Forelimb muscle (tissue), 1 donor: ENCODE data around the gene TULP3. TPM values are rescaled to one million over a fixed set of nuclear protein-coding genes. Genes with fewer than 3 reads are reported as not detected.

Experiments used
- DNase-seq: peaks from one replicate; pipeline ENCODE4 v3.0.0-alpha.2; 2013; ENCODE audit warnings: low read depth
- polyA plus RNA-seq: library from polyadenylated mRNA; unstranded; fragments of 120-200 nt; gene quantifications from one replicate; pipeline ENCODE4 v1.2.1, GENCODE V29; 2013; ENCODE audit not compliant: insufficient read length

TULP3 gene
- polyA plus RNA-seq, 1 donor = 24.1 TPM

DNA sequence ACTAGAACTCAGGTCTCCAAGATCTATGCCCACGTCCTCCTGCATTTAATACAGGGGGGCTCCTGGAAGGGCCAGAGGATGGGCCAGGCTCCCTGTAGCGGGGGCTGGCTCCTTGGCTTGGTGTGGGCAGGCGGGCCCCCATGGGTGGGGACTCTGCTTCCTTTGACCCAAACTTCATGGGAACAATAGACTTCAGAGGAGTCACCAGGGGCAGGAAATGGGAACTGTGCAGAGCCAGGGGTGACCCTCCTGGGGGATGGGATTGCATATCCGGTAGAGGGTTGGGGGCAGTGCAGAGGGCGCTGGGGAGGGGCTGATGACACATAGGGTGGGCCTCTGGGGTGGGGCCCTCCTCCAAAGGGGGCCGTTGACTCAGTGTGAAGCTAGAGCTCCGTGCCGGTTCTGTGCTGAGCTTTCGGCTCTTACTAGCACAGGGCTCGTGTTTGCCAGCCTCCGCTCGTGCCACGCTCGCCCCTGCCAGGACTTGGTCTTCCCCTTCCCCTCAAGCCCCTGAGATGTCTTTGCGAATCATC is 73.1 kb downstream of the TULP3 start:
- no peak for DNase-seq

DNA sequence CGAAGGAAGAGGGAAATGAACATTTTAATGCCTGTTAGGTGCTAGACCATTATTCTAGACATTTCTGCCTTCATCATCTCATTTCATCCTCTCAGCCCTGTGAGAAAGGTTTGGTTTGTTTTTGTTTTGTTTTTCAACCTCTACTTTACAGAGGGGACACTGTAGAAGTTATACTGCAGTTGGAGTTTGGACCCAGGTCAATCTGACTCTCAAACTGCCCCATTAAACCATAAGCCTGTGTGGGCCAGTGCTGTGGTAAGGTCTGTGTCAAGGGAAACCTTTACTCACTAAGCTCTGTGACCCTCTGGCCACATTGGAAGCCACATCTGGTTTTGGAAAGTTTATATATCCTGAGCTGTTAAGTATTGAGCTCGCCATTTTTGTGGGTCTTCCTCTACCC is 77.0 kb downstream of the TULP3 start:
- DNase-seq = no peak

DNA sequence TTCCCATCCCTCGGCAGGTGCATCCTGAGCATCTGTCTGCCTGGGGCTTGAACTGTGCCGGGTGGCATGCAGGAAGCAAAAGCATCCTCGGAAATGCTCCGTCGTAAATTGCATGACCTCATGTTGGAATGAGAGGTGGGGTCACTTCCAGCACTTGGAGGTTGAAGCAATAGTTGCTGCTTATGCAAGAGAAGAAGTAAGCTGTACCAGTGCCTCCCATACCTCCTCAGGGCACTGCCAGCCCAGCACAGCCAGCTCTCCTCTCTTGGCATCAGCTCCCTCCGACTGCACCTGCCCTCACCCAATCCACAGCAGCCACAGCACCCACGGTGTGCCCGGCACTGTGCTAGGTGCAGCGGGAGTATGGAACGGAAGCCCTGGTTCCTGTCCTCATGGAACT is 80.1 kb downstream of the TULP3 start:
- no peak for DNase-seq

DNA sequence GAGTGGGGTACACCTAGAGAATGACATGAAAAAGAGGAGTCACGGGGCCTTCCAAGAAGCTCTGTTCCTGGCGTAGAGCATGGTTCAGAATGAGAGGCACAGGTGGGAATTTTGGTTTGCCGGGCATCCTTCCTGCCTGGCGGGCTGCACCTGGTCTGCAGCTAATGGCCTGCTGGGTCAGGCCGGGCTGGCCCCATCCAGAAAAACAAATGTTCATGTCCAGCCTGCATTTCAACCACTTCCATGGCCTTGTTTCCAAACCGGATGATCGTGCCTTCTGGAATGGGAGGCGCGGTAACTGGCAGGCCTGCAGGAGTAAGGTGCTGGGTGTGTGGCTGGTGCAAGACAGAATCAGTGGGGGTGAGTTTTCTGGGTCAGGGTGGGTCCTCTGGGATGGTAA is 82.9 kb downstream of the TULP3 start:
- no peak for DNase-seq

DNA sequence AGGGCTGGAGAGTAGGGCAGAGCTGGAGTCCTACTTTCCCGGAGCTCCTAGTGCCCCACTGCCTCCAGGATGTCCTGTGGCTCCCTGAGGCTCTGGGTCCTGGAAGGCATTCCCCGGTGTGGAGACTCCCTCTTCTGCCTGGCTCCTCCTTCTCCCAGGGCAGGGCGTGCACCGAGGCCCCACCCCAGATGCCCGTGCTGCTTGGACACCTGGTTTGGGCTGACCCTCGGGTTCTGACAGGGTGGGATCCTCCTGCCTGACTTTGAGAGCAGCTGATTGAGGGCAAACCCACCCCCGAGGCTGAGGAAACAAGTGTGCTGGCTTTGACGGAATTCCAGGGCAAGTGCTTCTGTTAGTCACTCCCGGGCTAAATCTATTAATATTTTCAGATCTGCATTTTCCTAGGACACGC is 83.9 kb downstream of the TULP3 start:
- no peak for DNase-seq

DNA sequence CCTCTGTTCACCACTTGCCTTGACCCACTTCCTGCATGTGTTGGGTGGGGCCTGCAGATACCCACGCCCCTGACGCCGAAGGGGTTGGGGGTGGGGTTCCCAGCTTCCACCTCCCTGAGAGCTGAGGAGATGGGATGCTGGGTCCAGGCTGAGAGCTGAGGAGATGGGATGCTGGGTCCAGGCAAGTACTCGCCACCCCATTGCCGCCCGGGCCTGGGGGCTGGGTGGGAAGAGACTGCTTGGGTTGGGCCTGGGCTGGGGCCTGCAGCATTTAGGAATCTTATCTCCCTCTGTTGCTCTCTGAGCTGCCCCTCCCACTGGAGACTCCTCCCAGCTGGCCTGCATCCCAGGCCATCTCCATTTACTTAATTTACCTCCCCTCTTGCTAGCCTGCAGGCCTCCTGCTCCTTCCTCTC is 85.9 kb downstream of the TULP3 start:
- no peak for DNase-seq

DNA sequence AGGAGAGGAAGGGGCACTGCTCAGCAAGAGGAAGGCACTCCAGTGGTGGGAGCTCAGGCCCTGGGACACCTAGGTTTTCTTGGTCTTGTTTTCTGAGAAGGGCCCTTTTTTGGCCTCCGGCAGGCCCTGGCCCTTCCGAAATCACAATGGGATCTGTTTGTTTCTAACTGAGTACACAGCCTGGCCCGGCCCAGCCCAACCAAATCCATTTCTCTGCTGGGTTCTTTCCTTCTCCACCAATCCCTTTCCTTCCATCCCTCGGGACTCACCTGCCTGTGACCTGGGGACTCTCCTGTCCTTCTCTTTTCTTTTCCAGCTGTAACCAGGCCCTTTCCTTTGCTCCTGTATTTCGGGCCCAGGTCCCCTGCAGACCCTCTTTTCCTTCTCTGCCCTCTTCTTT is 87.1 kb downstream of the TULP3 start:
- DNase-seq = no peak

DNA sequence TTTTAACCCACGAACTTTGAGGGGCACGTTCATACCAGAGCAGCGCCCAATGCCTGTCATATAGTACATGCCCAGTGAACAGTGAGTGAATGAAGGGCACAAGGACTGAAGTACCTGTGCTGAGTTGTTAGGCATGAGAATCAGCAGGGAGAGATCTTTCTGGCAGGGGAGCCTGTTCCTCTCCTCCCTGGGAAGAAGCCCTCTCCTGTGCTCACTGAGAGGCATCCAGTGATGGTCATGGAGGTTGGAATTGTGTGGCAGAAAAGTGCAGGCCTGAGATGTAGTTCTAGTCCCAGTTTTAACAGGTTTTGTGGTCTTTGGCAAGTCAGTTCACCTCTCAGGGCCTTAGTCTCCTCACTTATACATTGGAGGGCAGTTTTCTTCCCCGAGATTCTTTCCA is 89.1 kb downstream of the TULP3 start:
- no peak for DNase-seq

DNA sequence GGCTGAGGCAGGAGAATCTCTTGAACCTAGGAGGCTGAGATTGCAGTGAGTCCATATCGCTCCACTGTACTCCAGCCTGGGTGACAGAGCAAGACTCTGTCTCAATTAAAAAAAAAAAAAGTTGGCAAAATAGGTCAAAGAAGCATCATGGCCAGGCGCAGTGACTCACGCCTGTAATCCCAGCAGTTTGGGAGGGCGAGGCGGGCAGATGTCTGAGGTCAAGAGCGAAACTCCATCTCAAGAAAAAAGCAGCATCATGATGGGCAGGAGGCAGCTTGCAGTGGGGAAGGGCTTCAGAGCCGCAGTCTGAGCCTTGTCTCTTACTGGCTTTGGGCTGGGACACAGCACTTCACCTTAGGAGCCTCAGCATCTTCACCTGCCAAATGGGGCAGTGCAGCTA is 89.9 kb downstream of the TULP3 start:
- no peak for DNase-seq

DNA sequence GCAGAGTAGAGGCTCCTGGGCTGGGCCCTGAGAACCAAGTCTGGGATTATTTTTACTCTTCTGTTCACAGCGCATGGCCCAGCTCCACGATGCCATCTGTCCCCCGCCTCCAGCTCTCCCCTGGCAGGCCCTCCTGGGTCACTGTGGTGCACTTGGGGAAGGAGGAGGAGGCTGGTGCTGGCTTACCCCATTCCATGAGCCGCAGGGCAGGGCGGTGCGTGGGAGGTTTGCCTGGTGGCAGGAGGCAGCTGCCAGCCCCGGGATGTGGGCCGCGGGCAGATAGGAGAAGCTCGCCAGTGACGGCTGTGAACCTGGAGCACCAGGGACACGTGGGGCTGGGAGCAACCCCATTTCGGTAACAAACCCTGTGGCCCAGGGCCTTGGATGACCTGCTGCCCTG is 91.7 kb downstream of the TULP3 start:
- DNase-seq = no peak

DNA sequence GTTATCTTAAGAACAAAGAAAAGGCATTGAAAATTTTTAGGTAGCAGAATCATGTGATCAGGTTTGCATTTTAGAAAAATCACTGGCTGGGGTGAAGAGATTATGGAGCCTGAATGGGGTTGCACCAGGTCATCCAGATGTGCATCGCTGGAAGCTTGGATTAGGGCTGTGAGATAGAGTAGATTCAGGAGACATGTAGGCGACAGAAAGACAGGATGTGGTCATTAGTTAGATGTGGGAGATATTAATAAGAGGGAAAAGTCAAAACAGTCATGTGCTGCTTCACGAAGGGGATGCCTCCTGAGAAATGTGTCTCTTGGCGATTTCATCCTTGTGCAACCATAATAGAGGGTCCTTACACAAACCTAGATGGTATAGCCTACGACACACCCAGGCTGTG is 93.6 kb downstream of the TULP3 start:
- DNase-seq = no peak

DNA sequence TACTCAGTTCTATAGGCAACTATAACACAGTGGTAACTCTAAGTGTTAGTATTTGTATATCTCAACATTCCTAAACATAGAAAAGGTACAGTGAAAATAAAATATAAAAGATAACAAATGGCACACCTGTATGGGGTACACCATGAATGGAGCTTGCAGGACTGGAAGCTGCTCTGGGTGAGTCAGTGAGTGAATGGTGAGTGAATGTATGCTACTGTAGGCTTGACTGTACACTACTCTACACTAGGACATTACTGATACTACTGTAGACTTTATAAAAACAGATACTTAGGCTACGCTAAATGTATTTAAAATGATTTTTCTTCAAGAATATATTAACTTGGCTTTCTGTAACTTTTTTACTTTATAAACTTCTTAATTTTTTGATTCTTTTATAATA is 94.0 kb downstream of the TULP3 start:
- DNase-seq = no peak

DNA sequence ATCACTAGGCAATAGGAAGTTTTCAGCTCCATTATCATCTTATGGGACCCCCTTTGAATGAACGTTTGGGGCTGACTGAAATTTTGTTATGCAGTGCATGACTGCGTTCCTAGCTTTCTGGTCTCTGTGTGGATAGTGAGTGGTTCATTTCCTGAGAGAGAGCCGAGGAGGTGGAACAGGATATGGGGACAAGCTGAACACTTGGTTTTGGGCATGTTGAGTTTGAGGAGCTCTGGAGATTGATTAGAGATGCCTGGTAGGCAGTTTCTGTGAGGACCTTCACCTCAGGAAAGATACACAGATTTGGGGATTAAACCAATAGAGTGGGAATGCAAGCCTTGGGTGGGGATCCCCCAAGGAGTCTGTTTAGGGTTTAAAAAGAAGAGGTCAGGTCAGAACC is 96.2 kb downstream of the TULP3 start:
- no peak for DNase-seq

DNA sequence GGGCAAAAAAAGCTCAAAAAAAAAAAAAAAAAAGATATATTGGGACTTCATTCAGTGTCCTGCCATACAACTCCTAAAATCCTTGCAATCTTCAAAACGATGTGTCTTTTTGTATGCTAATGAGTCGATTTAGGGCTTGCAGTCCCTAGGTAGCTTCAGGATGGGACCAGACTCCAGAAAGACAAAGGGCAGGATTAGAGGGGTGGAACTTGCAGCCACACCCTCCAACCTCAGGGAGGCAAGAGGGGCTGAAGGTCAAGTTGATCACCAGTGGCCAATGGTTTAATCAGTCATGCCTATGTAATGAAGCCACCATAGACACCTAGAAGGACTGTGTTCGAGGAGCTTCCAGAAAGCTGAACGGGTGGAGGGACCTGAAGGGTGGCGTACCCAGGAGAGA is 97.8 kb downstream of the TULP3 start:
- DNase-seq = no peak

Other genes with a start within 250 kb of the TULP3 start
- 41.5 TPM for gene FKBP4, start 95.9 kb upstream of the TULP3 start, polyA plus RNA-seq
- 32.6 TPM for gene ITFG2, start 78.2 kb upstream of the TULP3 start, polyA plus RNA-seq
- gene NRIP2, start 55.9 kb upstream of the TULP3 start, polyA plus RNA-seq = 6.2 TPM
- gene TEX52, start 33.9 kb upstream of the TULP3 start, polyA plus RNA-seq = 1.2 TPM
- 13.7 TPM for gene FOXM1, start 13.7 kb upstream of the TULP3 start, polyA plus RNA-seq
- 21.3 TPM for gene RHNO1, start 13.7 kb upstream of the TULP3 start, polyA plus RNA-seq
- gene TEAD4, start 68.5 kb downstream of the TULP3 start, polyA plus RNA-seq = 99.9 TPM
- 112 TPM for gene TSPAN9, start 186.5 kb downstream of the TULP3 start, polyA plus RNA-seq